Endothelial cell of umbilical vein (primary cell): ENCODE measurements around the gene PIEZO2.

Experiments
- EZH2 ChIP-seq: IDR thresholded peaks from 2 replicates; pipeline ENCODE4 v1.6.1; 2012; ENCODE audit warnings: borderline replicate concordance, low read depth, mild to moderate bottlenecking, moderate library complexity, low read length, inconsistent platforms; ENCODE audit not compliant: severe bottlenecking
- GATA2 ChIP-seq: IDR thresholded peaks from 2 replicates; pipeline ENCODE4 v1.7.0; 2011; ENCODE audit warnings: low read depth, mild to moderate bottlenecking, moderate library complexity, mixed read lengths, low read length; ENCODE audit not compliant: insufficient read length, insufficient read depth
- MYC ChIP-seq: IDR thresholded peaks from one replicate; pipeline ENCODE4 v1.6.1; 2011; ENCODE audit warnings: mild to moderate bottlenecking, low read depth, low read length
- POLR2A ChIP-seq: IDR thresholded peaks from 2 replicates; pipeline ENCODE4 v1.6.1; 2012; ENCODE audit warnings: low read depth, mild to moderate bottlenecking, control low read depth, low read length
- POLR2AphosphoS5 ChIP-seq: IDR thresholded peaks from 2 replicates; pipeline ENCODE4 v1.6.1; 2012; ENCODE audit warnings: low read depth, mild to moderate bottlenecking, control low read depth, low read length, moderate library complexity; ENCODE audit not compliant: insufficient read depth
- TF ChIP-seq, protein P1 (sequence below), 2 donors: IDR thresholded peaks; 1 replicate in 1 of 2; 2 replicates in 1 of 2; pipeline ENCODE4 v1.5.1; 2011; ENCODE audit warnings: low read length in 2 of 2, mild to moderate bottlenecking in 2 of 2, moderate library complexity in 2 of 2, control low read depth in 1 of 2, inconsistent platforms in 1 of 2, low read depth in 1 of 2; ENCODE audit not compliant: insufficient read depth in 1 of 2; ENCODE audit errors: extremely low read depth in 1 of 2
- TF ChIP-seq, protein P2 (sequence below): IDR thresholded peaks from 2 replicates; pipeline ENCODE4 v1.6.1; 2011; ENCODE audit not compliant: insufficient read depth, insufficient read length

DNA sequence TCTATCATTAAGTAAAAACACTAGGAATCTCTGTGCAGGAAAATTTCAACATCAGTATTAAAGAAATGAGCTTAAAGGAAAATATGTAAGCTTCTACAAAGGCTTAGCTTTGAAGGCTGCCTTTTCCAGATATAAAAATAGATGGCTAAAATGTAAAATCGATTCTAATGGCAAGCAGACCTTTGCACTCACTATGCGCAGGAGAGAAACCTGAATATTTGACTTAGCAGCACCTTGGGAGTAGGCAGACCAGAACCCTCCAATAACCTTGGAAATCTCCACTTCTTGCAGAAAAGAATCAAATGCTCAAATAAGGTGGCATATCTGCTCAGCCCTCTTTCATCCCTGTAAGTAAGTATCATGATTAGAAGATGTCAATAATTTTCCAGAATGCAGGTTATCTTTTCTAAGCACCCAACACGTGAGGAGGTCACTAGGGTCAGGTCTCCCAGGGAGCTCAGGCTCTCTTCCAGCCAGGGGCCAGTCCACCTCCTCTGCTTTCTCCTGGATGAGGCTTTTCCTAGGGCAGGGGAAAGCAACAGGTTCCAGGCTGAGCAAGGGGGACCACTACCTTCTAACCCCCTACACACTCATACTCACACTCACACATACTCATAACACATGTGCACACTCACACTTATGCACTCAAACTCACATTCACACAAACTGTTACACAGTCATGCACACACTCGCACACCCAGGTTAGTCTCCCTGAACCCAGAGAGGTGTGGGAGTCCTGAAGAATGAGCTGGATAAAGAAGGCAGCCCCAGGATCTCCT, 3.8 kb downstream of the PIEZO2 start:
- no peak for TF ChIP-seq POLR2AphosphoS5
- no peak for TF ChIP-seq MYC
- TF ChIP-seq, protein P1, sequence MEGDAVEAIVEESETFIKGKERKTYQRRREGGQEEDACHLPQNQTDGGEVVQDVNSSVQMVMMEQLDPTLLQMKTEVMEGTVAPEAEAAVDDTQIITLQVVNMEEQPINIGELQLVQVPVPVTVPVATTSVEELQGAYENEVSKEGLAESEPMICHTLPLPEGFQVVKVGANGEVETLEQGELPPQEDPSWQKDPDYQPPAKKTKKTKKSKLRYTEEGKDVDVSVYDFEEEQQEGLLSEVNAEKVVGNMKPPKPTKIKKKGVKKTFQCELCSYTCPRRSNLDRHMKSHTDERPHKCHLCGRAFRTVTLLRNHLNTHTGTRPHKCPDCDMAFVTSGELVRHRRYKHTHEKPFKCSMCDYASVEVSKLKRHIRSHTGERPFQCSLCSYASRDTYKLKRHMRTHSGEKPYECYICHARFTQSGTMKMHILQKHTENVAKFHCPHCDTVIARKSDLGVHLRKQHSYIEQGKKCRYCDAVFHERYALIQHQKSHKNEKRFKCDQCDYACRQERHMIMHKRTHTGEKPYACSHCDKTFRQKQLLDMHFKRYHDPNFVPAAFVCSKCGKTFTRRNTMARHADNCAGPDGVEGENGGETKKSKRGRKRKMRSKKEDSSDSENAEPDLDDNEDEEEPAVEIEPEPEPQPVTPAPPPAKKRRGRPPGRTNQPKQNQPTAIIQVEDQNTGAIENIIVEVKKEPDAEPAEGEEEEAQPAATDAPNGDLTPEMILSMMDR (IDR thresholded peaks at IDR 0.05; ENCODE audit: extremely low read depth in 1 of 2, insufficient read depth in 1 of 2, low read depth in 1 of 2, low read length in 2 of 2), result no peak
- TF ChIP-seq POLR2A, result no peak
- no peak for TF ChIP-seq GATA2
- TF ChIP-seq, protein P2, sequence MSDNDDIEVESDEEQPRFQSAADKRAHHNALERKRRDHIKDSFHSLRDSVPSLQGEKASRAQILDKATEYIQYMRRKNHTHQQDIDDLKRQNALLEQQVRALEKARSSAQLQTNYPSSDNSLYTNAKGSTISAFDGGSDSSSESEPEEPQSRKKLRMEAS, result no peak
- TF ChIP-seq EZH2, result no peak
